OCI-LY3 (cell line): ENCODE measurements around the gene PCDH19.

ENCODE experiments used
- H2AFZ ChIP-seq: fragments of 200-600, 300-600 bp; shearing (Covaris generic); 2 replicates; pipeline ENCODE4 v1.6.0; 2014; ENCODE audit warnings: antibody characterized with exemption, low read depth, low read length
- H3K27ac ChIP-seq: fragments of 200-600, 300-600 bp; sonication (generic); 2 replicates; pipeline ENCODE4 v1.5.1; 2014; ENCODE audit warnings: mild to moderate bottlenecking, low read length, moderate library complexity, mixed read lengths
- H3K27me3 ChIP-seq: fragments of 200-600, 300-600 bp; sonication (generic); 2 replicates; pipeline ENCODE4 v1.6.1; 2014; ENCODE audit warnings: low read depth, low read length, mixed read lengths
- H3K36me3 ChIP-seq: fragments of 200-600, 300-600 bp; sonication (generic); replicated peaks from 2 replicates; pipeline ENCODE3; 2014; ENCODE audit warnings: low read depth, low read length, mixed read lengths
- H3K4me1 ChIP-seq: fragments of 300-600, 200-600 bp; sonication (generic); 2 replicates; pipeline ENCODE4 v1.6.1; 2014; ENCODE audit warnings: low read length, mixed read lengths
- H3K4me2 ChIP-seq: fragments of 200-600, 300-600 bp; sonication (generic); 2 replicates; pipeline ENCODE4 v1.6.1; 2014; ENCODE audit warnings: low read length, mixed read lengths
- H3K4me3 ChIP-seq: fragments of 300-600, 200-600 bp; sonication (generic); 2 replicates; pipeline ENCODE4 v1.5.1; 2014; ENCODE audit warnings: antibody characterized with exemption, mild to moderate bottlenecking, low read length, moderate library complexity
- H3K79me2 ChIP-seq: fragments of 300-600, 200-600 bp; shearing (Covaris generic); 2 replicates; pipeline ENCODE4 v1.6.1; 2014; ENCODE audit warnings: mild to moderate bottlenecking, low read length, mixed read lengths
- H3K9ac ChIP-seq: fragments of 300-600, 200-600 bp; shearing (Covaris generic); 2 replicates; pipeline ENCODE4 v1.6.0; 2014; ENCODE audit warnings: mild to moderate bottlenecking, low read length, moderate library complexity
- H3K9me3 ChIP-seq: fragments of 200-600, 300-600 bp; shearing (Covaris generic); 2 replicates; pipeline ENCODE4 v1.6.1; 2014; ENCODE audit warnings: low read length, mixed read lengths; ENCODE audit not compliant: insufficient read depth
- H4K20me1 ChIP-seq: fragments of 200-600, 300-600 bp; sonication (generic); 2 replicates; pipeline ENCODE4 v1.6.1; 2016; ENCODE audit warnings: low read length, mixed read lengths; ENCODE audit not compliant: insufficient read depth
- CTCF ChIP-seq: fragments of 200-600, 300-600 bp; sonication (generic); IDR thresholded peaks from 2 replicates; pipeline ENCODE4 v1.5.1; 2014; ENCODE audit warnings: antibody characterized with exemption, low read length, low read depth
- EZH2phosphoT487 ChIP-seq: fragments of 200-600 bp; shearing (Covaris generic); IDR thresholded peaks from 2 replicates; pipeline ENCODE4 v1.6.1; 2018; ENCODE audit warnings: antibody characterized with exemption, mixed run types, low read depth

Gene PCDH19

GRCh38 chrX:100349391-100349790 lies 60.7 kb downstream of the PCDH19 start:
- H4K20me1 ChIP-seq, result no peaks in the 10 kb centered on the region
- no peaks in the 10 kb centered on the region for H3K9me3 ChIP-seq
- no peak overlapping the region for H3K9ac ChIP-seq
- no peaks in the 10 kb centered on the region for H3K4me1 ChIP-seq
- TF ChIP-seq EZH2phosphoT487 (no peak), CTCF (no peak)
- no peak overlapping the region for H2AFZ ChIP-seq
- no peaks in the 10 kb centered on the region for H3K27me3 ChIP-seq
- H3K79me2 ChIP-seq, result no peaks in the 10 kb centered on the region
- no peak overlapping the region for H3K4me3 ChIP-seq
- no peaks in the 10 kb centered on the region for H3K36me3 ChIP-seq
- no peak overlapping the region for H3K4me2 ChIP-seq
- no peak overlapping the region for H3K27ac ChIP-seq

- Histone ChIP-seq H3K27me3 (no peaks in the 10 kb centered on the region), H3K36me3 (no peaks in the 10 kb centered on the region), H2AFZ (no peak overlapping the region), H3K4me3 (no peak overlapping the region), H3K9me3 (no peaks in the 10 kb centered on the region), H3K4me2 (no peak overlapping the region), H3K27ac (no peak overlapping the region), H4K20me1 (no peaks in the 10 kb centered on the region), H3K9ac (no peak overlapping the region), H3K79me2 (no peaks in the 10 kb centered on the region), H3K4me1 (no peaks in the 10 kb centered on the region)
- TF ChIP-seq EZH2phosphoT487, result no peak
- TF ChIP-seq CTCF, result no peak
Observed at GRCh38 chrX:100341142-100341510, 68.9 kb downstream of the PCDH19 start.

GRCh38 chrX:100340491-100341141 lies 69.5 kb downstream of the PCDH19 start:
- no peaks in the 10 kb centered on the region for H3K36me3 ChIP-seq
- no peak overlapping the region for H3K9ac ChIP-seq
- H3K9me3 ChIP-seq, result no peaks in the 10 kb centered on the region
- TF ChIP-seq EZH2phosphoT487 (no peak), CTCF (no peak)
- H3K4me1 ChIP-seq, result no peaks in the 10 kb centered on the region
- no peaks in the 10 kb centered on the region for H4K20me1 ChIP-seq
- H3K27me3 ChIP-seq, result no peaks in the 10 kb centered on the region
- H3K79me2 ChIP-seq, result no peaks in the 10 kb centered on the region
- no peak overlapping the region for H3K4me3 ChIP-seq
- H3K27ac ChIP-seq, result no peak overlapping the region
- no peak overlapping the region for H2AFZ ChIP-seq
- no peak overlapping the region for H3K4me2 ChIP-seq

GRCh38 chrX:100328351-100328750 lies 81.7 kb downstream of the PCDH19 start:
- Histone ChIP-seq H3K9ac (no peak overlapping the region), H3K4me3 (no peak overlapping the region), H3K4me1 (no peaks in the 10 kb centered on the region), H2AFZ (no peak overlapping the region), H3K27me3 (no peaks in the 10 kb centered on the region), H3K27ac (no peak overlapping the region), H3K4me2 (no peak overlapping the region), H4K20me1 (no peaks in the 10 kb centered on the region), H3K36me3 (no peaks in the 10 kb centered on the region), H3K79me2 (no peaks in the 10 kb centered on the region), H3K9me3 (no peaks in the 10 kb centered on the region)
- TF ChIP-seq EZH2phosphoT487 (no peak), CTCF (no peak)
